Heart right ventricle (tissue), 16 donors: ENCODE data around the gene GRIK3. TPM values are rescaled to one million over a fixed set of nuclear protein-coding genes. Genes with fewer than 3 reads are reported as not detected.
"Not testable (repeated sequence)": the region's sequence is repeated elsewhere in the genome, so short reads cannot be mapped to it uniquely, and the experiment has no call there.

Source experiments
- ATAC-seq, 8 donors: fragments of 200-7000 bp; cut with Tn5 transposase; one replicate each; pipeline ENCODE4 v1.9.1; 2020; ENCODE audit warnings: mild to moderate bottlenecking in 8 of 8, moderate library complexity in 8 of 8, moderate number of reproducible peaks in 1 of 8
- DNase-seq, 2 donors: peaks; one replicate each; pipeline ENCODE4 v3.0.0-alpha.2; 2020
- H3K27ac ChIP-seq, 10 donors: fragments of 200-600 bp; sonication (generic) in 2 of 10; one replicate each; pipeline versions ENCODE4 v1.5.0 to v1.8.0; 2020 to 2022; ENCODE audit warnings: mild to moderate bottlenecking in 3 of 10
- H3K27me3 ChIP-seq, 7 donors: fragments of 200-600 bp; one replicate each; pipeline ENCODE4 v1.8.0; 2021 to 2022; ENCODE audit warnings: mild to moderate bottlenecking in 2 of 7
- H3K36me3 ChIP-seq, 9 donors: fragments of 200-600 bp; sonication (generic) in 1 of 9; one replicate each; pipeline versions ENCODE4 v1.5.0 to v1.8.0; 2020 to 2022; ENCODE audit warnings: mild to moderate bottlenecking in 2 of 9
- H3K4me1 ChIP-seq, 9 donors: fragments of 200-600 bp; sonication (generic) in 1 of 9; one replicate each; pipeline versions ENCODE4 v1.5.0 to v1.8.0; 2020 to 2022; ENCODE audit warnings: mild to moderate bottlenecking in 4 of 9
- H3K4me3 ChIP-seq, 10 donors: fragments of 200-600 bp; sonication (generic) in 2 of 10; one replicate each; pipeline versions ENCODE4 v1.5.0 to v1.8.0; 2020 to 2022; ENCODE audit warnings: mild to moderate bottlenecking in 7 of 10, moderate library complexity in 2 of 10
- H3K9me3 ChIP-seq, 11 donors: fragments of 200-600 bp in 10 of 11; sonication (generic) in 2 of 11; one replicate each; pipeline versions ENCODE4 v1.5.0 to v1.8.0; 2013 to 2022; ENCODE audit warnings: mild to moderate bottlenecking in 2 of 11, control low read depth in 1 of 11, moderate library complexity in 1 of 11
- CTCF ChIP-seq, 9 donors: fragments of 200-600 bp; sonication (generic) in 2 of 9; IDR thresholded peaks; one replicate each; pipeline versions ENCODE4 v1.5.0 to v1.8.0; 2021 to 2022; ENCODE audit warnings: antibody characterized with exemption in 9 of 9, mild to moderate bottlenecking in 5 of 9, moderate library complexity in 1 of 9
- WGBS, 2 donors: extraction: QIAGEN DNeasy Blood & Tissue Kit; methylation state at CpG; one replicate each; pipeline ENCODE4 v1.1.7; 2013; ENCODE audit warnings: inconsistent platforms in 1 of 2; 5-methylcytosine and 5-hydroxymethylcytosine counted together
- intact Hi-C, 10 donors: fragments of 100-400 bp; cut with DNase I; formaldehyde crosslinking; loops; one replicate each; pipeline versions ENCODE4 v1.11.1 to v1.14.2; 2022
- polyA plus RNA-seq, 2 donors: library from polyadenylated mRNA; stranded (reverse); fragments of 200-250 nt; gene quantifications; one replicate each; pipeline ENCODE4 v1.2.3, GENCODE V29; 2013
- total RNA-seq, 10 donors: library from RNA; stranded (reverse); fragmentation: NEBNext Ultra II Directional in 3 of 10; extraction: Animal tissue kit (Norgen Biotek cat#: 25700) in 3 of 10; gene quantifications; one replicate each; pipeline versions ENCODE4 v1.2.1 to v1.2.4, GENCODE V29; 2021 to 2023
- donor health status: Arrhythmogenic right ventricular cardiomyopathy.
- donor health status: ischemic (EF 13 %, LVEDD 7.1; RV severe dilation, severe dysfunction).
- donor health status: healthy with polysubstance abuse.
- donor health status: DM: no; HTN: yes; CAD: no.
- donor health status: DM: no; HTN: no; CAD: no.
- donor health status: ischemic (EF 25% LVEDD 6.9; RV normal size, moderate dysfunction).
- donor health status: ischemic (EF 25% LVEDD 5.7; RV mildly dilated, moderate dysfunction).
- donor health status: healthy.
- donor health status: DM: yes; HTN: yes; CAD: no.
- donor health status: Ischemic cardiomyopathy.
- donor health status: ischemic (EF 35%, LVEDD 5.7; RV mildly dilated, moderate dysfunction).
- donor health status: nonischemic (EF 11% LVEDD 7.7; RV severe dilation, severe dysfunction).
- donor health status: DM: yes; HTN: yes; CAD: no.
- donor health status: PGD.
- donor health status: ischemic (EF 29% LVEDD 5.4; RV normal size, mild dysfunction).
- donor health status: nonischemic (EF 23%, LVEDD 6.1; RV moderate dilation, normal function).

GRIK3 gene
- total and polyA plus RNA-seq, 12 donors: 0.10 to 1.1 (median 0.27) TPM

- 43% methylated on average over 10 of the region's 10 CpGs for WGBS, 2 donors
- DNase-seq (no peak), ATAC-seq (peak in 5 of 8 donors; percentile 27 to 49 (median 41))
- H3K27ac ChIP-seq: no peak overlapping the region
- no peak for TF ChIP-seq CTCF (IDR thresholded peaks at IDR 0.05)
- no peak overlapping the region for H3K4me3 ChIP-seq
- H3K4me1 ChIP-seq: no peaks in the 10 kb centered on the region
- peaks cover 0 to 44% (median 16%) of the 10 kb centered on the region in 7 donors for H3K27me3 ChIP-seq
- no peaks in the 10 kb centered on the region for H3K36me3 ChIP-seq
- no peaks in the 10 kb centered on the region for H3K9me3 ChIP-seq
- intact Hi-C loops: no loop called here
These were observed 124.2 kb downstream of the GRIK3 start for GRCh38 chr1:36909946-36910725.

- H3K27ac ChIP-seq, H3K36me3 ChIP-seq, H3K9me3 ChIP-seq, intact Hi-C loops, H3K4me1 ChIP-seq, H3K4me3 ChIP-seq, DNase-seq, ATAC-seq: not testable (repeated sequence)
- WGBS, 2 donors: 83 to 84% methylated on average over 10 of the region's 10 CpGs
- H3K27me3 ChIP-seq: peaks cover 0 to 36% (median 11%) of the 10 kb centered on the region in 7 donors
These were observed 125.0 kb downstream of the GRIK3 start for GRCh38 chr1:36909359-36909758.

- Histone ChIP-seq H3K4me3 (no peak overlapping the region), H3K9me3 (no peaks in the 10 kb centered on the region), H3K36me3 (no peaks in the 10 kb centered on the region), H3K4me1 (no peaks in the 10 kb centered on the region), H3K27ac (no peak overlapping the region), H3K27me3 (peaks cover 0 to 28% (median 10%) of the 10 kb centered on the region in 7 donors)
- TF ChIP-seq CTCF (IDR thresholded peaks at IDR 0.05): no peak
- ATAC-seq: no peak
- intact Hi-C loops: no loop called here
- WGBS, 2 donors: 66 to 71% methylated on average over 3 of the region's 3 CpGs
- DNase-seq: no peak
These were observed 126.2 kb downstream of the GRIK3 start for GRCh38 chr1:36908096-36908495.

- 70 to 76% methylated on average over 3 of the region's 3 CpGs for WGBS, 2 donors
- no peak for ATAC-seq
- TF ChIP-seq CTCF (IDR thresholded peaks at IDR 0.05): no peak
- intact Hi-C loops: no loop called here
- no peak overlapping the region for H3K27ac ChIP-seq
- no peak overlapping the region for H3K4me3 ChIP-seq
- H3K4me1 ChIP-seq: no peaks in the 10 kb centered on the region
- H3K9me3 ChIP-seq: peaks cover 0 to 7% (median 0%) of the 10 kb centered on the region in 11 donors
- H3K27me3 ChIP-seq: peaks cover 0 to 30% (median 8%) of the 10 kb centered on the region in 7 donors
- DNase-seq: no peak
- no peaks in the 10 kb centered on the region for H3K36me3 ChIP-seq
These were observed 127.8 kb downstream of the GRIK3 start for GRCh38 chr1:36906555-36906954.

GRCh38 chr1:36905941-36906340 lies 128.4 kb downstream of the GRIK3 start:
- H3K27ac ChIP-seq: no peak overlapping the region
- intact Hi-C loops: no loop called here

More at GRCh38 chr1:36905941-36906340, 128.4 kb downstream of the GRIK3 start:
- H3K4me1 ChIP-seq: no peaks in the 10 kb centered on the region
- TF ChIP-seq CTCF (IDR thresholded peaks at IDR 0.05): no peak
- WGBS, 2 donors: 72 to 76% methylated on average over 3 of the region's 3 CpGs
- peaks cover 0 to 11% (median 0%) of the 10 kb centered on the region in 11 donors for H3K9me3 ChIP-seq
- no peaks in the 10 kb centered on the region for H3K36me3 ChIP-seq
- ATAC-seq: no peak
- no peak overlapping the region for H3K4me3 ChIP-seq
- peaks cover 0 to 24% (median 7%) of the 10 kb centered on the region in 7 donors for H3K27me3 ChIP-seq
- DNase-seq: no peak
